ENCODE measurements around the gene VPS41. TPM values are rescaled to one million over a fixed set of nuclear protein-coding genes. Genes with fewer than 3 reads are reported as not detected.

VPS41 gene
- total RNA-seq, 2 donors from 2014 or later = 56.5 to 60.9 TPM

- no peak overlapping the region for H3K27ac ChIP-seq
- intact Hi-C loops (cut with DNase I) = no loop called here
- no peak overlapping the region for H3K9ac ChIP-seq (ENCODE audit: low read depth in 2 of 2, low read length in 2 of 2)
- no peaks in the 10 kb centered on the region for H3K4me1 ChIP-seq
- TF ChIP-seq, protein P1, sequence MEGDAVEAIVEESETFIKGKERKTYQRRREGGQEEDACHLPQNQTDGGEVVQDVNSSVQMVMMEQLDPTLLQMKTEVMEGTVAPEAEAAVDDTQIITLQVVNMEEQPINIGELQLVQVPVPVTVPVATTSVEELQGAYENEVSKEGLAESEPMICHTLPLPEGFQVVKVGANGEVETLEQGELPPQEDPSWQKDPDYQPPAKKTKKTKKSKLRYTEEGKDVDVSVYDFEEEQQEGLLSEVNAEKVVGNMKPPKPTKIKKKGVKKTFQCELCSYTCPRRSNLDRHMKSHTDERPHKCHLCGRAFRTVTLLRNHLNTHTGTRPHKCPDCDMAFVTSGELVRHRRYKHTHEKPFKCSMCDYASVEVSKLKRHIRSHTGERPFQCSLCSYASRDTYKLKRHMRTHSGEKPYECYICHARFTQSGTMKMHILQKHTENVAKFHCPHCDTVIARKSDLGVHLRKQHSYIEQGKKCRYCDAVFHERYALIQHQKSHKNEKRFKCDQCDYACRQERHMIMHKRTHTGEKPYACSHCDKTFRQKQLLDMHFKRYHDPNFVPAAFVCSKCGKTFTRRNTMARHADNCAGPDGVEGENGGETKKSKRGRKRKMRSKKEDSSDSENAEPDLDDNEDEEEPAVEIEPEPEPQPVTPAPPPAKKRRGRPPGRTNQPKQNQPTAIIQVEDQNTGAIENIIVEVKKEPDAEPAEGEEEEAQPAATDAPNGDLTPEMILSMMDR (IDR thresholded peaks at IDR 0.05) = no peak
- DNase-seq = no peak
- no peak overlapping the region for H3K4me3 ChIP-seq
- no peaks in the 10 kb centered on the region for H3K9me3 ChIP-seq
- no peaks in the 10 kb centered on the region for H3K27me3 ChIP-seq
- H3K36me3 ChIP-seq = no peaks in the 10 kb centered on the region
These were observed 230.3 kb downstream of the VPS41 start for GRCh38 chr7:38678698-38679054.

GRCh38 chr7:38677981-38678697 is 230.9 kb downstream of the VPS41 start:
- Histone ChIP-seq H3K27me3 (no peaks in the 10 kb centered on the region), H3K36me3 (no peaks in the 10 kb centered on the region), H3K9me3 (no peaks in the 10 kb centered on the region), H3K9ac (ENCODE audit: low read depth in 2 of 2, low read length in 2 of 2) (no peak overlapping the region), H3K27ac (no peak overlapping the region), H3K4me1 (no peaks in the 10 kb centered on the region), H3K4me3 (no peak overlapping the region)
- DNase-seq = no peak
- TF ChIP-seq, protein P1 (IDR thresholded peaks at IDR 0.05) = no peak
- intact Hi-C loops (cut with DNase I) = no loop called here

GRCh38 chr7:38675494-38676106 is 233.4 kb downstream of the VPS41 start:
- H3K9me3 ChIP-seq = no peaks in the 10 kb centered on the region
- DNase-seq = no peak
- H3K9ac ChIP-seq (ENCODE audit: low read depth in 2 of 2, low read length in 2 of 2) = no peak overlapping the region
- TF ChIP-seq, protein P1 (IDR thresholded peaks at IDR 0.05) = no peak
- no peaks in the 10 kb centered on the region for H3K36me3 ChIP-seq
- no peak overlapping the region for H3K4me3 ChIP-seq
- H3K27me3 ChIP-seq = no peaks in the 10 kb centered on the region
- intact Hi-C loops (cut with DNase I) = no loop called here
- H3K27ac ChIP-seq = no peak overlapping the region
- no peaks in the 10 kb centered on the region for H3K4me1 ChIP-seq

GRCh38 chr7:38674513-38674912 is 234.5 kb downstream of the VPS41 start:
- H3K4me1 ChIP-seq = no peaks in the 10 kb centered on the region
- H3K9me3 ChIP-seq = no peaks in the 10 kb centered on the region
- no peak for DNase-seq
- intact Hi-C loops (cut with DNase I) = no loop called here
- TF ChIP-seq, protein P1 (IDR thresholded peaks at IDR 0.05) = no peak
- no peaks in the 10 kb centered on the region for H3K36me3 ChIP-seq
- no peaks in the 10 kb centered on the region for H3K27me3 ChIP-seq
- no peak overlapping the region for H3K4me3 ChIP-seq
- no peak overlapping the region for H3K27ac ChIP-seq
- H3K9ac ChIP-seq (ENCODE audit: low read depth in 2 of 2, low read length in 2 of 2) = no peak overlapping the region

DNA sequence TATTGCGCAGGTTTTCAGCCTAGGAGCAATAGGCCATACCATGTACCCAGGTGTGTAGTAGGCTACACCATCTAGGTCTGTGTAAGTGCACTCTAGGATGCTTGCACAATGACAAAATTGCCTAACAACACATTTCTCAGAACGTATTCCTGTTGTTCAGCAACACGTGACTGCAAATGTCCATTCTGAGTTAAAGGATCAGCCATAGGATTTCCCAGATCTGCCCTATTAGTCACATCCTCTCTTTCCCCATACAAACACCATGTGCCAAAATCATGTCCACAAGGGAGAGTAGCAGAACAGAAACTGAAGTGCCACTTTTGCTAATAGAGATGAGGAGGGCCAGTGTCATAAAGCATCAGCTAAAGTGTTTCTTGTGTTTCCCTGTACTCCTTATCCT is 235.2 kb downstream of the VPS41 start:
- DNase-seq = no peak
- Histone ChIP-seq H3K36me3 (no peaks in the 10 kb centered on the region), H3K4me3 (no peak overlapping the region), H3K9me3 (no peaks in the 10 kb centered on the region), H3K9ac (ENCODE audit: low read depth in 2 of 2, low read length in 2 of 2) (no peak overlapping the region), H3K27ac (no peak overlapping the region), H3K4me1 (no peaks in the 10 kb centered on the region), H3K27me3 (no peaks in the 10 kb centered on the region)
- TF ChIP-seq, protein P1 (IDR thresholded peaks at IDR 0.05) = no peak
- intact Hi-C loops (cut with DNase I) = no loop called here

Other genes with a start within 250 kb of the VPS41 start
- 1 to 10 TPM in 1 of 2 donors, not detected in 1; 1.3 TPM for gene POU6F2, start 68.7 kb upstream of the VPS41 start, total RNA-seq